Fibroblast of lung (primary cell): Measurements from ENCODE around the gene GIGYF2. TPM values are rescaled to one million over a fixed set of nuclear protein-coding genes. Genes with fewer than 3 reads are reported as not detected.

Experiments used
- DNase-seq, 2 donors: peaks; one replicate each; pipeline versions ENCODE4 v3.0.0 to v3.0.0-alpha.2; 2010; ENCODE audit warnings: low read depth in 2 of 2
- H2AFZ ChIP-seq: 2 replicates; pipeline ENCODE4 v1.5.1; 2012; ENCODE audit warnings: low read length, control low read depth, inconsistent platforms
- H3K27ac ChIP-seq: 2 replicates; pipeline ENCODE4 v1.5.1; 2011; ENCODE audit warnings: low read length, control low read depth; ENCODE audit not compliant: insufficient read depth
- H3K27me3 ChIP-seq: 2 replicates; pipeline ENCODE4 v1.5.1; 2011; ENCODE audit warnings: mild to moderate bottlenecking, low read length; ENCODE audit not compliant: control insufficient read depth, insufficient read depth
- H3K36me3 ChIP-seq: 2 replicates; pipeline ENCODE4 v1.5.1; 2011; ENCODE audit warnings: low read length; ENCODE audit not compliant: control insufficient read depth, insufficient read depth
- H3K4me1 ChIP-seq: 2 replicates; pipeline ENCODE4 v1.5.1; 2011; ENCODE audit warnings: low read length; ENCODE audit not compliant: control insufficient read depth, insufficient read depth; ENCODE audit errors: extremely low read depth
- H3K4me2 ChIP-seq: 2 replicates; pipeline ENCODE4 v1.5.1; 2011; ENCODE audit warnings: low read length, control low read depth; ENCODE audit not compliant: insufficient read depth; ENCODE audit errors: extremely low read depth
- H3K4me3 ChIP-seq, 4 experiments: fragments of 200-600 bp in 1 of 4; sonication (generic) in 1 of 4; replicated peaks in 1 of 4; 2 replicates each; pipeline ENCODE4 v1.5.1; 2011 to 2016; ENCODE audit warnings: low read length in 4 of 4, low read depth in 3 of 4, mild to moderate bottlenecking in 3 of 4, control low read depth in 2 of 4, inconsistent platforms in 1 of 4, mixed read lengths in 1 of 4; ENCODE audit not compliant: insufficient read depth in 1 of 4; ENCODE audit errors: control extremely low read depth in 1 of 4
- H3K79me2 ChIP-seq: 2 replicates; pipeline ENCODE4 v1.5.1; 2012; ENCODE audit warnings: mild to moderate bottlenecking, low read length, inconsistent platforms; ENCODE audit not compliant: control insufficient read depth, insufficient read depth
- H3K9ac ChIP-seq: 2 replicates; pipeline ENCODE4 v1.5.1; 2011; ENCODE audit warnings: mild to moderate bottlenecking, low read length, control low read depth; ENCODE audit not compliant: insufficient read depth
- H3K9me3 ChIP-seq: 2 replicates; pipeline ENCODE4 v1.5.1; 2012; ENCODE audit warnings: low read depth, low read length; ENCODE audit not compliant: control insufficient read depth, insufficient read depth
- H4K20me1 ChIP-seq: 2 replicates; pipeline ENCODE4 v1.5.1; 2011; ENCODE audit warnings: low read length; ENCODE audit not compliant: control insufficient read depth, insufficient read depth; ENCODE audit errors: extremely low read depth
- CTCF ChIP-seq, 2 donors: IDR thresholded peaks in 1 of 2; conservative IDR thresholded peaks in 1 of 2; 1 replicate in 1 of 2; 2 replicates in 1 of 2; pipeline ENCODE4 v1.5.1; 2011 to 2012; ENCODE audit warnings: low read length in 2 of 2, control low read depth in 1 of 2, inconsistent platforms in 1 of 2, low read depth in 1 of 2, mild to moderate bottlenecking in 1 of 2
- EZH2 ChIP-seq: IDR thresholded peaks from 2 replicates; pipeline ENCODE4 v1.5.1; 2012; ENCODE audit warnings: low read length, control low read depth, mild to moderate bottlenecking; ENCODE audit errors: missing control alignments
- polyA plus RNA-seq, 2 donors: library from polyadenylated mRNA; depleted of rRNA in 1 of 2; stranded (reverse) in 1 of 2; unstranded in 1 of 2; fragments of >200 nt; gene quantifications; 2 replicates each; pipeline ENCODE4 v1.2.1, GENCODE V29; 2011 to 2012; ENCODE audit warnings: missing spikeins in 1 of 2
- total RNA-seq: library from RNA; depleted of rRNA; stranded (reverse); fragments of >200 nt; gene quantifications from 2 replicates; pipeline ENCODE4 v1.2.1, GENCODE V29; 2014

GIGYF2 gene
- total and polyA plus RNA-seq, 2 donors (not counting 1 experiment from before 2014, with no cell fraction given) = 31.1 to 64.7 TPM

GRCh38 chr2:232896720-232897597 is 199.8 kb downstream of the GIGYF2 start:
- Histone ChIP-seq H2AFZ (no peak overlapping the region), H3K4me2 (no peak overlapping the region), H3K36me3 (peaks cover 2% of the 10 kb centered on the region), H4K20me1 (no peaks in the 10 kb centered on the region), H3K9ac (no peak overlapping the region), H3K79me2 (no peaks in the 10 kb centered on the region), H3K27me3 (no peaks in the 10 kb centered on the region), H3K4me3 (no peak overlapping the region), H3K4me1 (peaks cover 12% of the 10 kb centered on the region), H3K27ac (no peak overlapping the region), H3K9me3 (no peaks in the 10 kb centered on the region)
- no peak for DNase-seq
- TF ChIP-seq CTCF (conservative IDR thresholded peaks at IDR 0.05 in 1 of 2, IDR thresholded peaks at IDR 0.05 in 1 of 2; ENCODE audit: low read depth in 1 of 2, low read length in 2 of 2) = no peak
- no peak for TF ChIP-seq EZH2

- no peak overlapping the region for H3K9ac ChIP-seq
- H3K27me3 ChIP-seq = no peaks in the 10 kb centered on the region
- no peaks in the 10 kb centered on the region for H3K9me3 ChIP-seq
- H3K79me2 ChIP-seq = no peaks in the 10 kb centered on the region
- H3K4me3 ChIP-seq = no peak overlapping the region
- H3K27ac ChIP-seq = no peak overlapping the region
- H4K20me1 ChIP-seq = no peaks in the 10 kb centered on the region
- no peak for DNase-seq
- peaks cover 2% of the 10 kb centered on the region for H3K36me3 ChIP-seq
- H2AFZ ChIP-seq = no peak overlapping the region
- peaks cover 15% of the 10 kb centered on the region for H3K4me1 ChIP-seq
- no peak overlapping the region for H3K4me2 ChIP-seq
- TF ChIP-seq EZH2 (no peak), CTCF (conservative IDR thresholded peaks at IDR 0.05 in 1 of 2, IDR thresholded peaks at IDR 0.05 in 1 of 2; ENCODE audit: low read depth in 1 of 2, low read length in 2 of 2) (no peak)
These were observed 200.7 kb downstream of the GIGYF2 start for GRCh38 chr2:232897598-232898408.
